ENCODE data around the gene CDH13.

The CDH13 gene

DNA sequence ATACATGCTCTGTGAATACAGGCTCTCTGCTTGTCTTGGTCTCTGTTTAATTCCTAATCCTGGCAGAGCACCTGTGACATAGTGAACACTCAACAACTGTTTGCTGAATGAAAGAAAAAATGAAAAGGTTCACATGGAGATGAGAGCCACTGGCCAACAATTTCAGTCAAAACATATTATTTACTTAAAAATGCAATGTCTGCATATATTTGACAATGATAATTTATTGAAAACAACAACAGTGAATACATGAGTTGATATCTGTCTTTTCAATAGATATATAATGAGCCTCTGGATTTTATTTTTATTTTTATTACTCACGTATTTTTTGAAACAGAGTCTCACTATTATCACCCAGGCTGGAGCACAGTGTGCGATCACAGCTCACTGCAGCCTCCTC lies 136.6 kb downstream of the CDH13 start:
- no peak overlapping the region for H3K23ac ChIP-seq (ENCODE audit: low read length)
- H3K14ac ChIP-seq (ENCODE audit: low read length), result no peak overlapping the region
- H3K4me3 ChIP-seq (ENCODE audit: low read depth, low read length), result no peak overlapping the region
- no CpG with 5 or more reads among the region's 2 CpGs for WGBS (ENCODE audit: extremely low coverage, insufficient coverage, insufficient read length)
- H2BK120ac ChIP-seq (ENCODE audit: insufficient read depth, low read length, poor library complexity), result no peak overlapping the region
- H3K27ac ChIP-seq (ENCODE audit: low read depth, low read length), result no peak overlapping the region
- no peaks in the 10 kb centered on the region for H3K79me2 ChIP-seq (ENCODE audit: control insufficient read depth, insufficient read depth, low read length, poor library complexity)
- H3K36me3 ChIP-seq (ENCODE audit: control insufficient read depth in 1 of 2, insufficient read depth in 2 of 2, low read length in 2 of 2), result no peaks in the 10 kb centered on the region
- H3K4me1 ChIP-seq (ENCODE audit: control insufficient read depth in 1 of 2, insufficient read depth in 2 of 2, low read length in 2 of 2), result no peaks in the 10 kb centered on the region
- no peak overlapping the region for H4K12ac ChIP-seq (ENCODE audit: low read depth, low read length)
- no peak overlapping the region for H3K18ac ChIP-seq (ENCODE audit: low read length)
- H4K91ac ChIP-seq (ENCODE audit: low read depth, low read length), result no peak overlapping the region
- no peaks in the 10 kb centered on the region for H3K79me1 ChIP-seq (ENCODE audit: low read length)
- H2AFZ ChIP-seq (ENCODE audit: insufficient read depth, low read length, poor library complexity), result no peak overlapping the region
- no peak overlapping the region for H3K9ac ChIP-seq (ENCODE audit: low read length)
- H3K4me2 ChIP-seq (ENCODE audit: low read length), result no peak overlapping the region
- H2BK12ac ChIP-seq (ENCODE audit: low read length), result no peak overlapping the region
- H2BK5ac ChIP-seq (ENCODE audit: low read depth, low read length, poor library complexity), result no peak overlapping the region
- no peak for DNase-seq
- no peaks in the 10 kb centered on the region for H3K27me3 ChIP-seq (ENCODE audit: insufficient read depth, low read length)
- no peak overlapping the region for H3K4ac ChIP-seq (ENCODE audit: low read depth, low read length)
- H3K9me3 ChIP-seq (ENCODE audit: insufficient read depth, low read depth, low read length), result no peaks in the 10 kb centered on the region
- no peak overlapping the region for H2AK5ac ChIP-seq (ENCODE audit: low read length)
- no peak overlapping the region for H4K8ac ChIP-seq (ENCODE audit: low read depth, low read length)

DNA sequence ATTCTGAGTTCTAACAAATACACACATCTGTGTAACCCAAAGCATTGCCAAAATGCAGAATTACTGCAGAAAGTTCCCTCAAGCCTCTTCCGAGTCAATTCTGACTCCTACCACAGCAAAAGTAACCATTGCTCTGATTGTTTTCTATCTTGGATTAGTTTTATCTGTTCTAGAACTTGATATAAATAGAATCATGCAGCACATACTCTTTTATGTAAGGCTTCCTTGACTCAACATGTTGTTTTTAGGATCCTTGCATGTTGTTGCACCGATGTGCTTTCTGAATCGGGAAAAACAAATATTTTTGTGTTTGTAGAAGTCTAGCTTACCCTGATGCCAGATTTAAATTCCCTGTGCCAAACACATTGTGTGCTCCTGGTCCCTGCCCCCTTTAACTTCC lies 140.4 kb downstream of the CDH13 start:
- H2AK5ac ChIP-seq (ENCODE audit: low read length), result no peak overlapping the region
- no peak overlapping the region for H2BK5ac ChIP-seq (ENCODE audit: low read depth, low read length, poor library complexity)
- H3K4ac ChIP-seq (ENCODE audit: low read depth, low read length), result no peak overlapping the region
- H4K8ac ChIP-seq (ENCODE audit: low read depth, low read length), result no peak overlapping the region
- no peaks in the 10 kb centered on the region for H3K27me3 ChIP-seq (ENCODE audit: insufficient read depth, low read length)
- no peak overlapping the region for H3K14ac ChIP-seq (ENCODE audit: low read length)
- H4K91ac ChIP-seq (ENCODE audit: low read depth, low read length), result no peak overlapping the region
- H3K18ac ChIP-seq (ENCODE audit: low read length), result no peak overlapping the region
- DNase-seq, result no peak
- no peaks in the 10 kb centered on the region for H3K9me3 ChIP-seq (ENCODE audit: insufficient read depth, low read depth, low read length)
- no peak overlapping the region for H3K27ac ChIP-seq (ENCODE audit: low read depth, low read length)
- H3K4me1 ChIP-seq (ENCODE audit: control insufficient read depth in 1 of 2, insufficient read depth in 2 of 2, low read length in 2 of 2), result no peaks in the 10 kb centered on the region
- WGBS (ENCODE audit: extremely low coverage, insufficient coverage, insufficient read length), result no CpG with 5 or more reads among the region's 3 CpGs
- no peak overlapping the region for H3K4me3 ChIP-seq (ENCODE audit: low read depth, low read length)
- H2AFZ ChIP-seq (ENCODE audit: insufficient read depth, low read length, poor library complexity), result no peak overlapping the region
- H2BK120ac ChIP-seq (ENCODE audit: insufficient read depth, low read length, poor library complexity), result no peak overlapping the region
- no peak overlapping the region for H4K12ac ChIP-seq (ENCODE audit: low read depth, low read length)
- no peaks in the 10 kb centered on the region for H3K79me2 ChIP-seq (ENCODE audit: control insufficient read depth, insufficient read depth, low read length, poor library complexity)
- H3K79me1 ChIP-seq (ENCODE audit: low read length), result no peaks in the 10 kb centered on the region
- no peak overlapping the region for H3K23ac ChIP-seq (ENCODE audit: low read length)
- no peak overlapping the region for H3K4me2 ChIP-seq (ENCODE audit: low read length)
- no peak overlapping the region for H3K9ac ChIP-seq (ENCODE audit: low read length)
- H2BK12ac ChIP-seq (ENCODE audit: low read length), result no peak overlapping the region
- H3K36me3 ChIP-seq (ENCODE audit: control insufficient read depth in 1 of 2, insufficient read depth in 2 of 2, low read length in 2 of 2), result no peaks in the 10 kb centered on the region

- Histone ChIP-seq H3K4ac (ENCODE audit: low read depth, low read length) (no peak overlapping the region), H3K27ac (ENCODE audit: low read depth, low read length) (no peak overlapping the region), H3K4me3 (ENCODE audit: low read depth, low read length) (no peak overlapping the region), H3K27me3 (ENCODE audit: insufficient read depth, low read length) (no peaks in the 10 kb centered on the region), H4K91ac (ENCODE audit: low read depth, low read length) (no peak overlapping the region), H3K23ac (ENCODE audit: low read length) (no peak overlapping the region), H4K8ac (ENCODE audit: low read depth, low read length) (no peak overlapping the region), H3K18ac (ENCODE audit: low read length) (no peak overlapping the region), H2BK12ac (ENCODE audit: low read length) (no peak overlapping the region), H3K9ac (ENCODE audit: low read length) (no peak overlapping the region), H3K79me1 (ENCODE audit: low read length) (no peaks in the 10 kb centered on the region), H3K79me2 (ENCODE audit: control insufficient read depth, insufficient read depth, low read length, poor library complexity) (no peaks in the 10 kb centered on the region), H2BK5ac (ENCODE audit: low read depth, low read length, poor library complexity) (no peak overlapping the region), H2AK5ac (ENCODE audit: low read length) (no peak overlapping the region), H3K9me3 (ENCODE audit: insufficient read depth, low read depth, low read length) (no peaks in the 10 kb centered on the region), H2AFZ (ENCODE audit: insufficient read depth, low read length, poor library complexity) (no peak overlapping the region), H3K4me1 (ENCODE audit: control insufficient read depth in 1 of 2, insufficient read depth in 2 of 2, low read length in 2 of 2) (no peaks in the 10 kb centered on the region), H3K4me2 (ENCODE audit: low read length) (no peak overlapping the region), H3K14ac (ENCODE audit: low read length) (no peak overlapping the region), H2BK120ac (ENCODE audit: insufficient read depth, low read length, poor library complexity) (no peak overlapping the region), H4K12ac (ENCODE audit: low read depth, low read length) (no peak overlapping the region), H3K36me3 (ENCODE audit: control insufficient read depth in 1 of 2, insufficient read depth in 2 of 2, low read length in 2 of 2) (no peaks in the 10 kb centered on the region)
- WGBS (ENCODE audit: extremely low coverage, insufficient coverage, insufficient read length), result no CpG with 5 or more reads among the region's 4 CpGs
- no peak for DNase-seq
Observed at GRCh38 chr16:82767808-82768207, 141.0 kb downstream of the CDH13 start.

- H3K4me3 ChIP-seq (ENCODE audit: low read depth, low read length), result no peak overlapping the region
- no peak overlapping the region for H4K8ac ChIP-seq (ENCODE audit: low read depth, low read length)
- H3K4me1 ChIP-seq (ENCODE audit: control insufficient read depth in 1 of 2, insufficient read depth in 2 of 2, low read length in 2 of 2), result no peaks in the 10 kb centered on the region
- no peaks in the 10 kb centered on the region for H3K79me1 ChIP-seq (ENCODE audit: low read length)
- H2BK12ac ChIP-seq (ENCODE audit: low read length), result no peak overlapping the region
- no peaks in the 10 kb centered on the region for H3K36me3 ChIP-seq (ENCODE audit: control insufficient read depth in 1 of 2, insufficient read depth in 2 of 2, low read length in 2 of 2)
- H4K91ac ChIP-seq (ENCODE audit: low read depth, low read length), result no peak overlapping the region
- WGBS (ENCODE audit: extremely low coverage, insufficient coverage, insufficient read length), result no CpG with 5 or more reads among the region's 5 CpGs
- no peak for DNase-seq
- no peak overlapping the region for H3K23ac ChIP-seq (ENCODE audit: low read length)
- H3K4me2 ChIP-seq (ENCODE audit: low read length), result no peak overlapping the region
- H3K14ac ChIP-seq (ENCODE audit: low read length), result no peak overlapping the region
- H2BK5ac ChIP-seq (ENCODE audit: low read depth, low read length, poor library complexity), result no peak overlapping the region
- no peak overlapping the region for H2AK5ac ChIP-seq (ENCODE audit: low read length)
- H3K27me3 ChIP-seq (ENCODE audit: insufficient read depth, low read length), result no peaks in the 10 kb centered on the region
- H3K4ac ChIP-seq (ENCODE audit: low read depth, low read length), result no peak overlapping the region
- H3K27ac ChIP-seq (ENCODE audit: low read depth, low read length), result no peak overlapping the region
- H3K9me3 ChIP-seq (ENCODE audit: insufficient read depth, low read depth, low read length), result no peaks in the 10 kb centered on the region
- no peak overlapping the region for H3K18ac ChIP-seq (ENCODE audit: low read length)
- no peak overlapping the region for H4K12ac ChIP-seq (ENCODE audit: low read depth, low read length)
- no peak overlapping the region for H3K9ac ChIP-seq (ENCODE audit: low read length)
- H2AFZ ChIP-seq (ENCODE audit: insufficient read depth, low read length, poor library complexity), result no peak overlapping the region
- H2BK120ac ChIP-seq (ENCODE audit: insufficient read depth, low read length, poor library complexity), result no peak overlapping the region
- no peaks in the 10 kb centered on the region for H3K79me2 ChIP-seq (ENCODE audit: control insufficient read depth, insufficient read depth, low read length, poor library complexity)
Observed at GRCh38 chr16:82769845-82770244, 143.1 kb downstream of the CDH13 start.

Measured in trophoblast cell (in vitro differentiated cells and primary cell).